AG04450 (cell line): ENCODE measurements around the gene RASAL1. TPM values are rescaled to one million over a fixed set of nuclear protein-coding genes. Genes with fewer than 3 reads are reported as not detected.

Experiments used
- CTCF ChIA-PET: fragments of 300-600, 350-600 bp; formaldehyde crosslinking; extraction: SDS; loops from one replicate; lab custom pipeline; 2022; ENCODE audit warnings: antibody characterized with exemption, inconsistent platforms; lab: Charles Lee
- POLR2A ChIA-PET: fragments of 350-600 bp; formaldehyde crosslinking; extraction: SDS; loops from one replicate; lab custom pipeline; 2021; ENCODE audit warnings: antibody characterized with exemption, inconsistent platforms; lab: Yijun Ruan, JAX
- DNase-seq: peaks from one replicate; pipeline ENCODE4 v3.0.0-alpha.2; 2011; ENCODE audit warnings: low read depth, low spot score
- H3K27ac ChIP-seq: one replicate; pipeline ENCODE4 v1.5.1; 2012; ENCODE audit warnings: low read depth, low read length, control low read depth
- H3K27me3 ChIP-seq: one replicate; pipeline ENCODE4 v1.6.0; 2012; ENCODE audit warnings: low read length; ENCODE audit not compliant: control insufficient read depth, insufficient read depth
- H3K4me3 ChIP-seq: 2 replicates; pipeline ENCODE4 v1.5.1; 2011; ENCODE audit warnings: mild to moderate bottlenecking, low read depth, low read length, control low read depth
- H3K9me3 ChIP-seq: 2 replicates; pipeline ENCODE4 v1.5.1; 2012; ENCODE audit warnings: low read length; ENCODE audit not compliant: control insufficient read depth, insufficient read depth
- polyA plus RNA-seq: library from polyadenylated mRNA; depleted of rRNA; stranded (reverse); fragments of >200 nt; gene quantifications from 2 replicates; pipeline ENCODE4 v1.2.3, GENCODE V29; 2011
- TF ChIP-seq, protein P1 (sequence below): IDR thresholded peaks from 2 replicates; pipeline ENCODE4 v1.5.1; 2011; ENCODE audit warnings: low read depth, low read length, control low read depth, inconsistent platforms

RASAL1 gene
- polyA plus RNA-seq, 1 experiment, result not detected

DNA sequence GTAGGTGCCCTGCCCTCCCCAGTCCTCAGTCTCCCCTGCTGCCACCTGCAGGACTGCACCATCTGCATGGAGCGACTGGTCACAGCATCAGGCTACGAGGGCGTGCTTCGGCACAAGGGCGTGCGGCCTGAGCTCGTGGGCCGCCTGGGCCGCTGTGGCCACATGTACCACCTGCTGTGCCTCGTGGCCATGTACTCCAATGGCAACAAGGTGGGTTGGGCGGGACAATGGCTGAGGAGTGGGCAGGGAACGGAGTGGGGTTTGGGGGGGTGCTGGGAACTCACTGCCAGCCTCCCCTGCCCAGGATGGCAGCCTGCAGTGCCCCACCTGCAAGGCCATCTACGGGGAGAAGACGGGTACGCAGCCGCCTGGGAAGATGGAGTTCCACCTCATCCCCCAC is 40.8 kb downstream of the RASAL1 start:
- Histone ChIP-seq H3K4me3 (no peak overlapping the region), H3K27ac (no peak overlapping the region), H3K9me3 (no peaks in the 10 kb centered on the region; the same call in 1 of the 2 replicates), H3K27me3 (peaks cover 13% of the 10 kb centered on the region)
- DNase-seq, result no peak
- ChIA-PET CTCF (no interaction called here), POLR2A (no interaction called here)
- TF ChIP-seq, protein P1, sequence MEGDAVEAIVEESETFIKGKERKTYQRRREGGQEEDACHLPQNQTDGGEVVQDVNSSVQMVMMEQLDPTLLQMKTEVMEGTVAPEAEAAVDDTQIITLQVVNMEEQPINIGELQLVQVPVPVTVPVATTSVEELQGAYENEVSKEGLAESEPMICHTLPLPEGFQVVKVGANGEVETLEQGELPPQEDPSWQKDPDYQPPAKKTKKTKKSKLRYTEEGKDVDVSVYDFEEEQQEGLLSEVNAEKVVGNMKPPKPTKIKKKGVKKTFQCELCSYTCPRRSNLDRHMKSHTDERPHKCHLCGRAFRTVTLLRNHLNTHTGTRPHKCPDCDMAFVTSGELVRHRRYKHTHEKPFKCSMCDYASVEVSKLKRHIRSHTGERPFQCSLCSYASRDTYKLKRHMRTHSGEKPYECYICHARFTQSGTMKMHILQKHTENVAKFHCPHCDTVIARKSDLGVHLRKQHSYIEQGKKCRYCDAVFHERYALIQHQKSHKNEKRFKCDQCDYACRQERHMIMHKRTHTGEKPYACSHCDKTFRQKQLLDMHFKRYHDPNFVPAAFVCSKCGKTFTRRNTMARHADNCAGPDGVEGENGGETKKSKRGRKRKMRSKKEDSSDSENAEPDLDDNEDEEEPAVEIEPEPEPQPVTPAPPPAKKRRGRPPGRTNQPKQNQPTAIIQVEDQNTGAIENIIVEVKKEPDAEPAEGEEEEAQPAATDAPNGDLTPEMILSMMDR, result no peak

DNA sequence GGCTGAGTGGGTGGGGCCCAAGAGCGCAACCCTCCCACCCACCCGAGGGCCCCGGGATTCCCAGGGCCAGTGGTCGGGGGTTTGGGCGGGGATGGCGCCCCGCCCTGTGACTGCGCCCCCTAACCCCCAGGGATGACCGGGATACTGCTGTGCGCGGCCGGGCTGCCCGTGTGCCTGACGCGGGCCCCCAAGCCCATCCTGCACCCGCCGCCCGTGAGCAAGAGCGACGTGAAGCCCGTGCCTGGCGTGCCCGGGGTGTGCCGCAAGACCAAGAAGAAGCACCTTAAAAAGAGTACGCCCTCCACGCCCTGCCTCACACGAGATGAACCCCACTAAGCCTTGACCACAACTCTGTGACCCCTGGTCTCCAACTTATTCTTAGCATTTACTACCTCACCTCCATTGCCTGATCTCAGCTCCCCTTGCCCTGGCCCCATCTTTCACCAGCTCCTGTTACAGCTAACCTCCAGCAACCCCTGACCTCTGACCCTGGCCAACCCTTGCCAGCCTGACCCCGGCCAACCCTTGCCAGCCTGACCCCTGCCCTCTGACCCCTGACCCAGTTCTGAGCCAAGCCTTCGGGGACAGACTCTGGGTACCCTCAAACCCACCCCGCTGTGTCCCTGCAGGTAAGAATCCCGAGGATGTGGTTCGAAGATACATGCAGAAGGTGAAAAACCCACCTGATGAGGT is 42.0 kb downstream of the RASAL1 start:
- no peak overlapping the region for H3K27ac ChIP-seq
- peaks cover 13% of the 10 kb centered on the region for H3K27me3 ChIP-seq
- H3K9me3 ChIP-seq, result no peaks in the 10 kb centered on the region; the same call in 1 of the 2 replicates
- DNase-seq, result no peak
- H3K4me3 ChIP-seq, result no peak overlapping the region
- CTCF ChIA-PET, result no interaction called here
- TF ChIP-seq, protein P1, result no peak
- POLR2A ChIA-PET, result no interaction called here

DNA sequence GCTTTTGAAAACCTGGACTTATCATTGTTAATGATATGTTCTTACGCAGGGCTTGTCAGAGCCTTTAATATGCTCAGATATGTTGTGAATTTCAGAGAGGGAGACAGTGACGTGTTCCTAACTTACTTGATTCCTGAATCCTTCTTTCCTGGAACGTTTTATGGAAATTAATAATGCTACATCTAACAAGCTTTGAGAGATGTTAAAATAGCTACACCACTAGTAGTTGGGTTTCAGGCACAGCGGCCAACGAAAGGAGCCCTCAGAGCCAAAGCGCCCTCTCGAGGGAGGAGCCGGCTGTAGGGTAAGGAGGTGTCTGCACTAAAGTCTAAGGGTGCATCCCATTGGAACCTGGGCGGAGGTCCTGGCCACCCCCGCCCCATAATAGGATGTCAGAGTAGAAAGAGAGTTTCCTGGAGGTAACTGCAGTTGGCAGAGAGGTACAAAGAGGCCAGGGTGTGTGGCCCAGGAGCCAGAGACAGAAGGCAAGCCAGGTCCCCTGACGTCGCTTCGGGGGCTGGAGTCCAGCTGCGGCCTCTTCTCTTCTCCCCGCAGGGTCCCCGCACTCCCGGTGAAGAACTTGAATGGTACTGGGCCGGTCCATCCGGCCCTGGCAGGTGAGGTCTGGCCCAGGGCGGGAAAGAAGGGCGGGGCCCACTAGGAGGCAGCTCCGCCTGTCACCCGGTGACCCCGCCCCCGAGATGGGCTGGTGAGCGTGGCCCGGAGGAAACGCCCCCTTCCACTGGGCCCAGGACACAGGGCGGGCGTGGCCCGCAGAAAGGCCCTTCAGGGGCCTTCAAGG is 42.8 kb downstream of the RASAL1 start:
- ChIA-PET CTCF (no interaction called here), POLR2A (no interaction called here)
- Histone ChIP-seq H3K9me3 (no peaks in the 10 kb centered on the region; the same call in 1 of the 2 replicates), H3K27me3 (peaks cover 13% of the 10 kb centered on the region), H3K4me3 (no peak overlapping the region), H3K27ac (no peak overlapping the region)
- DNase-seq, result no peak
- TF ChIP-seq, protein P1, result no peak

DNA sequence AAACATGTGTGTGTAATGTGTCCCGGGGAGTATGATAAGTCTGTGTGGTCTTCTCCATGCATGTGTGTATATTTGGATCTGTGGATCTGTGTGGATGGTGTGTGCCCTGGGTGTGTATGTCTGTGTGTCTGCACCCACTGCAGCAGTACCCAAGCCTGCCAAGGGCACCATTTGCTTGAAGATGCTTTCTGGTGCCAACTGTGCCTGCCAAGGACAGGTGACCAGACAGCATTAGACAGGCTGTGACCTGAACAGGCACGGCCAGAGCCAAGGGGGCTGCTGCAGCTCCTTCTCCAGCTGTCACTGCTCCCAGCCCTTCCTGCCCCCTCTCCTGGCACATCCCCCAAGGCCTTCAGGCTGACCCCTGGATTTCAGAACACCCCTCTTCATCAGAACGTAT is 44.1 kb downstream of the RASAL1 start:
- ChIA-PET CTCF (no interaction called here), POLR2A (no interaction called here)

More for the DNA sequence above, 44.1 kb downstream of the RASAL1 start:
- TF ChIP-seq, protein P1, result no peak
- peaks cover 16% of the 10 kb centered on the region for H3K27me3 ChIP-seq
- no peaks in the 10 kb centered on the region; the same call in 1 of the 2 replicates for H3K9me3 ChIP-seq
- no peak overlapping the region for H3K4me3 ChIP-seq
- no peak overlapping the region for H3K27ac ChIP-seq
- no peak for DNase-seq
